DOHH2 (cell line): ENCODE data around the gene POLRMT.

Source experiments
- H3F3A ChIP-seq: fragments of 200-600 bp; sonication (generic), shearing (Covaris generic); 2 replicates; pipeline ENCODE4 v1.6.0; 2016; ENCODE audit warnings: antibody characterized with exemption, mild to moderate bottlenecking; ENCODE audit not compliant: control insufficient read depth, insufficient read depth
- H3K27ac ChIP-seq: fragments of 200-600 bp; sonication (generic); 2 replicates; pipeline ENCODE4 v1.5.1; 2014; ENCODE audit warnings: low read depth, mild to moderate bottlenecking, low read length, moderate library complexity
- H3K27me3 ChIP-seq: fragments of 200-600 bp; sonication (generic); 2 replicates; pipeline ENCODE4 v1.6.1; 2014; ENCODE audit warnings: mild to moderate bottlenecking, low read length, mixed read lengths; ENCODE audit not compliant: control insufficient read depth
- H3K36me3 ChIP-seq: fragments of 200-600 bp; sonication (generic); 2 replicates; pipeline ENCODE4 v1.6.1; 2014; ENCODE audit warnings: mild to moderate bottlenecking, low read length, moderate library complexity, mixed read lengths; ENCODE audit not compliant: control insufficient read depth
- H3K4me1 ChIP-seq: fragments of 200-600 bp; sonication (generic); 2 replicates; pipeline ENCODE4 v1.6.1; 2014; ENCODE audit warnings: mild to moderate bottlenecking, low read length, mixed read lengths; ENCODE audit not compliant: control insufficient read depth
- H3K4me2 ChIP-seq: fragments of 200-600 bp; sonication (generic); 2 replicates; pipeline ENCODE4 v1.6.0; 2014; ENCODE audit warnings: mild to moderate bottlenecking, low read length, moderate library complexity
- H3K4me3 ChIP-seq: fragments of 200-600 bp; sonication (generic); 2 replicates; pipeline ENCODE4 v1.5.1; 2014; ENCODE audit warnings: mild to moderate bottlenecking, low read length, mixed read lengths
- H3K79me2 ChIP-seq: fragments of 200-600 bp; sonication (generic); 2 replicates; pipeline ENCODE4 v1.6.1; 2014; ENCODE audit warnings: mild to moderate bottlenecking, low read length, mixed read lengths; ENCODE audit not compliant: control insufficient read depth
- H3K9me2 ChIP-seq: fragments of 200-600 bp; sonication (generic); replicated peaks from 2 replicates; pipeline ENCODE4 v1.6.1; 2014; ENCODE audit warnings: mild to moderate bottlenecking, low read length, mixed read lengths; ENCODE audit not compliant: control insufficient read depth
- H3K9me3 ChIP-seq: fragments of 200-600 bp; sonication (generic); 2 replicates; pipeline ENCODE4 v1.6.1; 2014; ENCODE audit warnings: antibody characterized with exemption, low read length, mixed read lengths; ENCODE audit not compliant: control insufficient read depth, insufficient read depth
- H4K20me1 ChIP-seq: fragments of 200-600 bp; sonication (generic); 2 replicates; pipeline ENCODE4 v1.6.0; 2014; ENCODE audit warnings: low read depth, mild to moderate bottlenecking, antibody characterized with exemption, low read length, moderate library complexity; ENCODE audit not compliant: control insufficient read depth, insufficient read depth
- CTCF ChIP-seq: fragments of 200-600 bp; sonication (generic); IDR thresholded peaks from one replicate; pipeline ENCODE4 v1.5.1; 2014; ENCODE audit warnings: antibody characterized with exemption, mild to moderate bottlenecking, low read depth, low read length; ENCODE audit not compliant: poor library complexity, severe bottlenecking
- EZH2phosphoT487 ChIP-seq: fragments of 200-600 bp; sonication (generic); IDR thresholded peaks from 2 replicates; pipeline ENCODE4 v1.6.1; 2017; ENCODE audit warnings: borderline replicate concordance, mild to moderate bottlenecking, antibody characterized with exemption, low read length, moderate library complexity, mixed read lengths

POLRMT gene

GRCh38 chr19:618247-618619 is 15.1 kb downstream of the POLRMT start:
- Histone ChIP-seq H3K9me3 (no peaks in the 10 kb centered on the region), H3F3A (no peaks in the 10 kb centered on the region), H3K4me3 (no peak overlapping the region), H3K4me2 (no peak overlapping the region), H3K27ac (no peak overlapping the region), H3K27me3 (no peaks in the 10 kb centered on the region), H3K79me2 (no peaks in the 10 kb centered on the region), H3K9me2 (no peaks in the 10 kb centered on the region), H3K4me1 (no peaks in the 10 kb centered on the region), H3K36me3 (peaks cover 40% of the 10 kb centered on the region), H4K20me1 (no peaks in the 10 kb centered on the region)
- TF ChIP-seq CTCF (no peak), EZH2phosphoT487 (no peak)

GRCh38 chr19:617551-618246 is 15.6 kb downstream of the POLRMT start:
- no peak overlapping the region for H3K27ac ChIP-seq
- H3K9me3 ChIP-seq, result no peaks in the 10 kb centered on the region
- no peaks in the 10 kb centered on the region for H3F3A ChIP-seq
- no peak overlapping the region for H3K4me2 ChIP-seq
- H3K9me2 ChIP-seq, result no peaks in the 10 kb centered on the region
- H3K4me3 ChIP-seq, result no peak overlapping the region
- H3K4me1 ChIP-seq, result no peaks in the 10 kb centered on the region
- H3K27me3 ChIP-seq, result no peaks in the 10 kb centered on the region
- peaks cover 40% of the 10 kb centered on the region for H3K36me3 ChIP-seq
- no peaks in the 10 kb centered on the region for H4K20me1 ChIP-seq
- TF ChIP-seq CTCF (no peak), EZH2phosphoT487 (no peak)
- no peaks in the 10 kb centered on the region for H3K79me2 ChIP-seq

- no peak overlapping the region for H3K4me2 ChIP-seq
- H3K4me1 ChIP-seq, result no peaks in the 10 kb centered on the region
- no peaks in the 10 kb centered on the region for H4K20me1 ChIP-seq
- no peak for TF ChIP-seq EZH2phosphoT487
- no peak for TF ChIP-seq CTCF
- H3K9me3 ChIP-seq, result no peaks in the 10 kb centered on the region
- no peaks in the 10 kb centered on the region for H3K9me2 ChIP-seq
- peaks cover 39% of the 10 kb centered on the region for H3K36me3 ChIP-seq
- no peak overlapping the region for H3K4me3 ChIP-seq
- no peaks in the 10 kb centered on the region for H3K27me3 ChIP-seq
- no peak overlapping the region for H3K27ac ChIP-seq
- H3F3A ChIP-seq, result no peaks in the 10 kb centered on the region
- H3K79me2 ChIP-seq, result no peaks in the 10 kb centered on the region
Measured at GRCh38 chr19:616747-617526, 16.4 kb downstream of the POLRMT start.
